Endometrial microvascular endothelial cells (primary cell): ENCODE data around the gene PAX3. TPM values are rescaled to one million over a fixed set of nuclear protein-coding genes. Genes with fewer than 3 reads are reported as not detected.
"Not testable (repeated sequence)": the region's sequence is repeated elsewhere in the genome, so short reads cannot be mapped to it uniquely, and the experiment has no call there.

Experiments used
- in situ Hi-C: cut with HindIII; loops from 2 replicates; pipeline ENCODE4 v1.10.0; 2017; ENCODE audit warnings: low sequenced_read_pairs, low pct_unique_long_range_greater_than_20kb; ENCODE audit errors: inconsistent ontology term
- total RNA-seq: library from RNA; depleted of rRNA; stranded (reverse); fragments of >200 nt; gene quantifications from one replicate; pipeline ENCODE4 v1.2.3, GENCODE V29; 2015; ENCODE audit errors: inconsistent ontology term

The PAX3 gene
- total RNA-seq, 1 donor from 2014 or later, result not detected

GRCh38 chr2:222180619-222181018 lies 118.2 kb downstream of the PAX3 start:
- in situ Hi-C loops, result no loop called here

GRCh38 chr2:222179592-222179991 lies 119.2 kb downstream of the PAX3 start:
- in situ Hi-C loops, result no loop called here

GRCh38 chr2:222178450-222178849 lies 120.3 kb downstream of the PAX3 start:
- in situ Hi-C loops, result no loop called here

- in situ Hi-C loops, result no loop called here
Measured at GRCh38 chr2:222176890-222177289, 121.9 kb downstream of the PAX3 start.

GRCh38 chr2:222174450-222174849 lies 124.3 kb downstream of the PAX3 start:
- in situ Hi-C loops, result no loop called here

- in situ Hi-C loops, result no loop called here
Measured at GRCh38 chr2:222169346-222169745, 129.5 kb downstream of the PAX3 start.

GRCh38 chr2:222167762-222168161 lies 131.0 kb downstream of the PAX3 start:
- in situ Hi-C loops, result no loop called here

GRCh38 chr2:222160944-222161343 lies 137.9 kb downstream of the PAX3 start:
- in situ Hi-C loops, result no loop called here

- in situ Hi-C loops, result no loop called here
Measured at GRCh38 chr2:222160125-222160524, 138.7 kb downstream of the PAX3 start.

- in situ Hi-C loops, result no loop called here
Measured at GRCh38 chr2:222159221-222159620, 139.6 kb downstream of the PAX3 start.

GRCh38 chr2:222155003-222155664 lies 143.7 kb downstream of the PAX3 start:
- in situ Hi-C loops, result not testable (repeated sequence)

Other genes with a start within 250 kb of the PAX3 start
- not detected for gene SGPP2, start 125.5 kb upstream of the PAX3 start, total RNA-seq